Left lung (tissue), 10 donors: ENCODE data around the gene MRPL38. TPM values are rescaled to one million over a fixed set of nuclear protein-coding genes. Genes with fewer than 3 reads are reported as not detected.
A peak's percentile ranks its signal among the peaks of the same experiment; 100 is the strongest.

Experiments used
- ATAC-seq: fragments of 200-7000 bp; cut with Tn5 transposase; one replicate; pipeline ENCODE4 v1.9.1; 2020; ENCODE audit warnings: moderate library complexity
- DNase-seq, 4 donors: peaks; one replicate each; pipeline ENCODE4 v3.0.0-alpha.2; 2013 to 2020
- H3K27ac ChIP-seq, 2 donors: fragments of 200-600 bp; sonication (generic) in 1 of 2; one replicate each; pipeline versions ENCODE4 v1.5.0 to v1.8.0; 2020 to 2021
- H3K27me3 ChIP-seq, 2 donors: fragments of 200-600 bp; sonication (generic) in 1 of 2; one replicate each; pipeline versions ENCODE4 v1.5.0 to v1.8.0; 2020 to 2021
- H3K36me3 ChIP-seq, 2 donors: fragments of 200-600 bp; sonication (generic) in 1 of 2; one replicate each; pipeline versions ENCODE4 v1.5.0 to v1.8.0; 2020 to 2021
- H3K4me1 ChIP-seq, 2 donors: fragments of 200-600 bp; one replicate each; pipeline ENCODE4 v1.8.0; 2021
- H3K4me3 ChIP-seq, 2 donors: fragments of 200-600 bp; sonication (generic) in 1 of 2; one replicate each; pipeline versions ENCODE4 v1.5.0 to v1.8.0; 2020 to 2021; ENCODE audit warnings: mild to moderate bottlenecking in 1 of 2
- H3K9me3 ChIP-seq, 2 donors: fragments of 200-600 bp; sonication (generic) in 1 of 2; one replicate each; pipeline versions ENCODE4 v1.5.0 to v1.8.0; 2020 to 2021
- intact Hi-C, 2 donors: fragments of 100-400 bp; cut with DNase I; formaldehyde crosslinking; loops; one replicate each; pipeline versions ENCODE4 v1.11.2 to v1.14.2; 2022
- polyA plus RNA-seq, 6 donors: library from polyadenylated mRNA; unstranded; fragments of 120-200 nt; gene quantifications; one replicate each; pipeline ENCODE4 v1.2.1, GENCODE V29; 2013; ENCODE audit not compliant: insufficient read length in 6 of 6
- total RNA-seq, 2 donors: library from RNA; stranded (reverse); fragmentation: NEBNext Ultra II Directional; extraction: Animal tissue kit (Norgen Biotek cat#: 25700); gene quantifications; one replicate each; pipeline ENCODE4 v1.2.1, GENCODE V29; 2021
- TF ChIP-seq, protein P1 (sequence below), 2 donors: fragments of 200-600 bp; sonication (generic) in 1 of 2; IDR thresholded peaks; one replicate each; pipeline versions ENCODE4 v1.5.0 to v1.8.0; 2021; ENCODE audit warnings: antibody characterized with exemption in 2 of 2
- donor health status: DM: no; HTN: yes; CAD: no.
- donor health status: DM: no; HTN: no; CAD: no.

MRPL38 gene
- total and polyA plus RNA-seq, 8 donors = 61.1 to 86.4 (median 77.0) TPM

GRCh38 chr17:75880266-75880665 is 24.4 kb downstream of the MRPL38 start:
- intact Hi-C loops = no loop called here
- TF ChIP-seq, protein P1, sequence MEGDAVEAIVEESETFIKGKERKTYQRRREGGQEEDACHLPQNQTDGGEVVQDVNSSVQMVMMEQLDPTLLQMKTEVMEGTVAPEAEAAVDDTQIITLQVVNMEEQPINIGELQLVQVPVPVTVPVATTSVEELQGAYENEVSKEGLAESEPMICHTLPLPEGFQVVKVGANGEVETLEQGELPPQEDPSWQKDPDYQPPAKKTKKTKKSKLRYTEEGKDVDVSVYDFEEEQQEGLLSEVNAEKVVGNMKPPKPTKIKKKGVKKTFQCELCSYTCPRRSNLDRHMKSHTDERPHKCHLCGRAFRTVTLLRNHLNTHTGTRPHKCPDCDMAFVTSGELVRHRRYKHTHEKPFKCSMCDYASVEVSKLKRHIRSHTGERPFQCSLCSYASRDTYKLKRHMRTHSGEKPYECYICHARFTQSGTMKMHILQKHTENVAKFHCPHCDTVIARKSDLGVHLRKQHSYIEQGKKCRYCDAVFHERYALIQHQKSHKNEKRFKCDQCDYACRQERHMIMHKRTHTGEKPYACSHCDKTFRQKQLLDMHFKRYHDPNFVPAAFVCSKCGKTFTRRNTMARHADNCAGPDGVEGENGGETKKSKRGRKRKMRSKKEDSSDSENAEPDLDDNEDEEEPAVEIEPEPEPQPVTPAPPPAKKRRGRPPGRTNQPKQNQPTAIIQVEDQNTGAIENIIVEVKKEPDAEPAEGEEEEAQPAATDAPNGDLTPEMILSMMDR (IDR thresholded peaks at IDR 0.05) = no peak

DNA sequence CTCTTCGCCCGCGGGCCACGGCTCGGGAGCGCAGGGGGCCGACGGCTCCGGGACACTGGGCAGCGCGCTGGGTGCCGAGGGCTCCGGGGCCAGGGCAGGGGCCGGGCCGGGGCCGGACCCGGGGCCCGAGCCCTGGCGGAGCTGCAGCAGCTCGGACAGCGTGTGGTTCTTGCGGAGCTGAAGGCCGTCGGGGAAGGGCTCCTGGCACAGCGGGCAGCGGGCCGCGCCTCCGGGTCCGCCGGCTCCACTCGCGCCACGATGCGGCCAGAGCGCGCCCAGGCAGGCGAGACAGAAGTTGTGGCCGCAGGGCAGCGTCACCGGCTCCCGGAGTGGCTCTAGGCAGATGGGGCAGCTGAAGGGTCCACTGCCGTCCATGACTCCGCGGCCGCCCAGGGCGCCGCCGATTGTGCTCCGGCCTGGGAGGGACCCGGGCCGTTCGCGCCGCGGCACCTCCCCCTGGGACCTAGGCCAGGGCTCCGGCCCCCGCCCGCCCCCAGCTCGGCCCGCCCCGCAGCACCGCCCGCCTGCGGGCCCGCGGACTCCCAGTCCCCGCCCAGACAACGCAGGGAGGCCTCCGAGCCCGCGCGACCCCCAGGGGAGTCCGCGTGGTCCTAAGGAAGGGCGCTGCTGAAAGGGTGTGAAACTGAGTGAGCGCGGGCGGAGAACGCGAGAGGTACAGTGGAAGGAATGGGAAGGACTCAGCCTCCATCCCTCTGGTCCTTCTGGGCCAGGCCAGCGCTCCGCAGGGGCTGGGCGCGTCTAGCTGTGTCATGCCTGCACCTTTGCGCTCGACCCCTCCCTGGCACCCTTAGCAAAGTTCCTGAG is 26.3 kb downstream of the MRPL38 start, which contains the start of gene TRIM47:
TRIM47 (minus strand) TSS at position 408 of the 825 bp plus-strand sequence; CDS start at position 375, 33 bp downstream.
- DNase-seq = peak; percentile 68 to 91 (median 77)

More at GRCh38 chr17:75880266-75880665, 24.4 kb downstream of the MRPL38 start:
- no peak overlapping the region for H3K27ac ChIP-seq
- ATAC-seq (no peak), DNase-seq (no peak)
- H3K4me3 ChIP-seq = no peak overlapping the region
- H3K36me3 ChIP-seq = peaks cover 0 to 7% of the 10 kb centered on the region in 2 donors
- no peaks in the 10 kb centered on the region for H3K9me3 ChIP-seq
- peaks cover 18 to 42% of the 10 kb centered on the region in 2 donors for H3K4me1 ChIP-seq
- H3K27me3 ChIP-seq = peaks cover 0 to 39% of the 10 kb centered on the region in 2 donors

GRCh38 chr17:75877752-75878173 is 26.9 kb downstream of the MRPL38 start:
- Histone ChIP-seq H3K4me3 (peak overlapping the region; percentile 58 to 74), H3K27ac (peak overlapping the region; percentile 90 to 94), H3K27me3 (peaks cover 0 to 39% of the 10 kb centered on the region in 2 donors), H3K36me3 (peaks cover 0 to 22% of the 10 kb centered on the region in 2 donors), H3K4me1 (peaks cover 29 to 65% of the 10 kb centered on the region in 2 donors), H3K9me3 (no peaks in the 10 kb centered on the region)
- TF ChIP-seq, protein P1 (IDR thresholded peaks at IDR 0.05) = peak; percentile 22 to 41
- DNase-seq (peak; percentile 71 to 95 (median 78)), ATAC-seq (peak; percentile 64)
- intact Hi-C loops = no loop called here

More for the DNA sequence above, 26.3 kb downstream of the MRPL38 start, which contains the start of gene TRIM47:
- H3K4me3 ChIP-seq = peak within 1 kb of the TSS; percentile 58 to 74
- intact Hi-C loops = no loop called here
- TF ChIP-seq, protein P1 (IDR thresholded peaks at IDR 0.05) = peak in 1 of 2 donors; percentile 13
- H3K27ac ChIP-seq = peak within 1 kb of the TSS; percentile 90 to 94
- peak; percentile 57 for ATAC-seq
- peaks cover 0 to 39% of the 10 kb centered on the region in 2 donors for H3K27me3 ChIP-seq
- H3K4me1 ChIP-seq = peaks cover 23 to 59% of the 10 kb centered on the region in 2 donors
- no peaks in the 10 kb centered on the region for H3K9me3 ChIP-seq
- peaks cover 0 to 22% of the 10 kb centered on the region in 2 donors for H3K36me3 ChIP-seq

GRCh38 chr17:75876938-75877751 is 27.5 kb downstream of the MRPL38 start:
- DNase-seq = peak; percentile 87 to 93 (median 92)
- peaks cover 0 to 22% of the 10 kb centered on the region in 2 donors for H3K36me3 ChIP-seq
- no peaks in the 10 kb centered on the region for H3K9me3 ChIP-seq
- ATAC-seq = peak; percentile 60
- H3K4me3 ChIP-seq = peak overlapping the region; percentile 58 to 74
- peaks cover 29 to 71% of the 10 kb centered on the region in 2 donors for H3K4me1 ChIP-seq
- TF ChIP-seq, protein P1 (IDR thresholded peaks at IDR 0.05) = no peak
- H3K27ac ChIP-seq = peak overlapping the region; percentile 90 to 94
- peaks cover 0 to 39% of the 10 kb centered on the region in 2 donors for H3K27me3 ChIP-seq
- intact Hi-C loops = no loop called here
